T-cell (primary cell): ENCODE measurements around the gene EVI5L. TPM values are rescaled to one million over a fixed set of nuclear protein-coding genes. Genes with fewer than 3 reads are reported as not detected.

Experiments used
- ATAC-seq, 4 experiments: fragments of 200-7000 bp in 3 of 4; fragments of 150-1000 bp in 1 of 4; cut with Tn5 transposase; replicated peaks in 1 of 4; 1 replicate in 3 of 4; 2 replicates in 1 of 4; pipeline ENCODE4 v1.10.0; 2021; ENCODE audit warnings: moderate library complexity in 3 of 4, mild to moderate bottlenecking in 2 of 4, moderate number of reproducible peaks in 1 of 4
- CTCF ChIA-PET, 2 donors: fragments of 300-600 bp; sonication (Branson Sonifier 250); formaldehyde crosslinking; loops; one replicate each; lab custom pipeline; 2022; ENCODE audit warnings: antibody characterized with exemption in 2 of 2; lab: Charles Lee
- POLR2A ChIA-PET, 2 donors: fragments of 300-600 bp; sonication (Branson Sonifier 250); formaldehyde crosslinking; loops; one replicate each; lab custom pipeline; 2022; ENCODE audit warnings: antibody characterized with exemption in 2 of 2; lab: Charles Lee
- DNase-seq, 35 experiments: peaks; one replicate each; pipeline versions ENCODE4 v3.0.0 to v3.0.0-alpha.2; 2013 to 2023
- H3K27ac ChIP-seq: one replicate; pipeline ENCODE4 v1.5.1; 2013; ENCODE audit warnings: low read length
- H3K27me3 ChIP-seq, 2 experiments: replicated peaks in 1 of 2; 1 replicate in 1 of 2; 2 replicates in 1 of 2; pipeline versions ENCODE4 v1.6.1 to v1.7.0; 2013; ENCODE audit warnings: low read length in 1 of 2, mixed read lengths in 1 of 2; ENCODE audit not compliant: control insufficient read depth in 2 of 2, insufficient read depth in 2 of 2; ENCODE audit errors: extremely low read depth in 1 of 2
- H3K36me3 ChIP-seq, 2 donors: 1 replicate in 1 of 2; 2 replicates in 1 of 2; pipeline versions ENCODE4 v1.6.1 to v1.7.0; 2013; ENCODE audit warnings: low read length in 1 of 2; ENCODE audit not compliant: control insufficient read depth in 2 of 2, insufficient read depth in 1 of 2; ENCODE audit errors: extremely low read depth in 1 of 2
- H3K4me1 ChIP-seq, 2 experiments: 1 replicate in 1 of 2; 2 replicates in 1 of 2; pipeline versions ENCODE4 v1.6.1 to v1.7.0; 2013; ENCODE audit warnings: low read length in 2 of 2, mixed read lengths in 1 of 2; ENCODE audit not compliant: insufficient read depth in 2 of 2, control insufficient read depth in 1 of 2; ENCODE audit errors: extremely low read depth in 1 of 2
- H3K4me3 ChIP-seq, 2 donors: 1 replicate in 1 of 2; 2 replicates in 1 of 2; pipeline versions ENCODE4 v1.5.1 to v1.7.0; 2013; ENCODE audit warnings: mild to moderate bottlenecking in 2 of 2, low read length in 1 of 2, moderate library complexity in 1 of 2; ENCODE audit not compliant: control insufficient read depth in 1 of 2; ENCODE audit errors: extremely low read depth in 1 of 2
- H3K9me3 ChIP-seq: 2 replicates; pipeline ENCODE4 v1.7.0; 2013
- H3K27ac Mint-ChIP-seq, 2 donors: one replicate each; pipeline ENCODE4 v1.8.0; 2020 to 2021; ENCODE audit warnings: mild to moderate bottlenecking in 2 of 2, mixed read lengths in 2 of 2
- H3K27me3 Mint-ChIP-seq, 2 donors: one replicate each; pipeline ENCODE4 v1.8.0; 2021 to 2022; ENCODE audit warnings: mixed read lengths in 2 of 2
- H3K36me3 Mint-ChIP-seq: one replicate; pipeline ENCODE4 v1.8.0; 2021; ENCODE audit warnings: mixed read lengths
- H3K4me1 Mint-ChIP-seq, 3 donors: one replicate each; pipeline ENCODE4 v1.8.0; 2020 to 2022; ENCODE audit warnings: mixed read lengths in 3 of 3, mild to moderate bottlenecking in 1 of 3
- H3K4me3 Mint-ChIP-seq, 3 donors: one replicate each; pipeline ENCODE4 v1.8.0; 2020 to 2022; ENCODE audit warnings: mild to moderate bottlenecking in 3 of 3, mixed read lengths in 3 of 3, moderate library complexity in 3 of 3
- H3K9me3 Mint-ChIP-seq, 3 donors: one replicate each; pipeline ENCODE4 v1.8.0; 2020 to 2022; ENCODE audit warnings: mixed read lengths in 3 of 3
- WGBS: methylation state at CpG from one replicate; pipeline ENCODE4 v1.1.5; 2013; ENCODE audit warnings: missing lambda C conversion rate; ENCODE audit not compliant: insufficient coverage; 5-methylcytosine and 5-hydroxymethylcytosine counted together
- total RNA-seq, 35 experiments: library from RNA in 6 of 35; stranded (reverse) in 6 of 35; fragments of 120-200 nt in 1 of 35; gene quantifications; one replicate each; pipeline versions ENCODE4 v1.2.1 to v1.2.4 and lab custom pipeline; 2013 to 2026

Gene EVI5L
- total RNA-seq, 5 donors from 2014 or later (not counting 1 experiment from before 2014, with no cell fraction given), result 9.6 to 15.1 (median 13.7) TPM

GRCh38 chr19:7850945-7851622, 21.1 kb downstream of the EVI5L start:
- no peak overlapping the region for H3K27ac ChIP-seq
- no peaks in the 10 kb centered on the region for H3K27me3 Mint-ChIP-seq
- peaks cover 4 to 6% (median 6%) of the 10 kb centered on the region in 3 donors for H3K4me1 Mint-ChIP-seq
- DNase-seq, result no peak
- H3K9me3 Mint-ChIP-seq, result no peaks in the 10 kb centered on the region
- POLR2A ChIA-PET, result no interaction called here
- H3K4me3 Mint-ChIP-seq, result no peak overlapping the region
- H3K27me3 ChIP-seq, result peaks cover 0 to 27% of the 10 kb centered on the region in 2 experiments
- 86% methylated on average over 11 of the region's 19 CpGs for WGBS
- no peak overlapping the region for H3K27ac Mint-ChIP-seq
- no peaks in the 10 kb centered on the region for H3K36me3 ChIP-seq
- H3K4me3 ChIP-seq, result no peak overlapping the region
- H3K36me3 Mint-ChIP-seq, result no peaks in the 10 kb centered on the region
- no peak for ATAC-seq
- peaks cover 0 to 8% of the 10 kb centered on the region in 2 experiments for H3K4me1 ChIP-seq
- CTCF ChIA-PET, result no interaction called here
- H3K9me3 ChIP-seq, result no peaks in the 10 kb centered on the region

GRCh38 chr19:7851623-7852500, 21.8 kb downstream of the EVI5L start:
- Histone ChIP-seq H3K4me1 (peaks cover 0 to 8% of the 10 kb centered on the region in 2 experiments), H3K27me3 (peaks cover 0 to 35% of the 10 kb centered on the region in 2 experiments), H3K36me3 (no peaks in the 10 kb centered on the region), H3K27ac (no peak overlapping the region), H3K9me3 (no peaks in the 10 kb centered on the region), H3K4me3 (no peak overlapping the region)
- POLR2A ChIA-PET, result interaction anchor here in 1 of 2 donors (0.5 kb wide), 1 partner anchor 10 kb away, joined by 3 read pairs; no protein-coding TSS in a partner anchor
- 88% methylated on average over 21 of the region's 26 CpGs for WGBS
- Mint-ChIP-seq H3K4me3 (no peak overlapping the region), H3K27ac (no peak overlapping the region), H3K36me3 (no peaks in the 10 kb centered on the region), H3K9me3 (no peaks in the 10 kb centered on the region), H3K27me3 (no peaks in the 10 kb centered on the region), H3K4me1 (peaks cover 4 to 6% (median 6%) of the 10 kb centered on the region in 3 donors)
- CTCF ChIA-PET, result interaction anchor here in 1 of 2 donors (0.9 to 1.2 kb wide), 3 partner anchors 18 to 69 kb away, joined by 3 to 6 read pairs (median 4); partner anchors contain the start of gene MAP2K7
- no peak for ATAC-seq
- DNase-seq, result no peak

- Mint-ChIP-seq H3K36me3 (no peaks in the 10 kb centered on the region), H3K4me1 (peaks cover 4 to 6% (median 6%) of the 10 kb centered on the region in 3 donors), H3K27me3 (no peaks in the 10 kb centered on the region), H3K27ac (no peak overlapping the region), H3K9me3 (no peaks in the 10 kb centered on the region), H3K4me3 (no peak overlapping the region)
- CTCF ChIA-PET, result interaction anchor here in 1 of 2 donors (0.9 to 1.2 kb wide), 3 partner anchors 16 to 68 kb away, joined by 3 to 6 read pairs (median 4); partner anchors contain the start of gene MAP2K7
- no peaks in the 10 kb centered on the region for H3K9me3 ChIP-seq
- no peak overlapping the region for H3K27ac ChIP-seq
- no peaks in the 10 kb centered on the region for H3K36me3 ChIP-seq
- ATAC-seq, result peak; percentile 78 to 86 (median 82)
- no peak overlapping the region for H3K4me3 ChIP-seq
- DNase-seq, result peak in 31 of 35 experiments; percentile 24 to 77 (median 49)
- H3K27me3 ChIP-seq, result peaks cover 0 to 48% of the 10 kb centered on the region in 2 experiments
- WGBS, result 24% methylated on average over 38 of the region's 45 CpGs
- POLR2A ChIA-PET, result interaction anchor here in 1 of 2 donors (0.5 kb wide), 1 partner anchor 9 kb away, joined by 3 read pairs; no protein-coding TSS in a partner anchor
- H3K4me1 ChIP-seq, result peaks cover 0 to 13% of the 10 kb centered on the region in 2 experiments
Measured at GRCh38 chr19:7852851-7853769, 23.1 kb downstream of the EVI5L start.

GRCh38 chr19:7853770-7854128, 23.7 kb downstream of the EVI5L start:
- no peak overlapping the region for H3K27ac ChIP-seq
- peaks cover 0 to 54% of the 10 kb centered on the region in 2 experiments for H3K27me3 ChIP-seq
- H3K4me3 ChIP-seq, result no peak overlapping the region
- ATAC-seq (peak in 1 of 4 experiments; percentile 9), DNase-seq (no peak)
- ChIA-PET CTCF (no interaction called here), POLR2A (no interaction called here)
- Mint-ChIP-seq H3K27ac (no peak overlapping the region), H3K36me3 (no peaks in the 10 kb centered on the region), H3K4me3 (no peak overlapping the region), H3K27me3 (no peaks in the 10 kb centered on the region), H3K9me3 (no peaks in the 10 kb centered on the region), H3K4me1 (peaks cover 4 to 6% (median 6%) of the 10 kb centered on the region in 3 donors)
- H3K4me1 ChIP-seq, result peaks cover 0 to 14% of the 10 kb centered on the region in 2 experiments
- WGBS, result 93% methylated on average over 8 of the region's 12 CpGs
- H3K36me3 ChIP-seq, result no peaks in the 10 kb centered on the region
- H3K9me3 ChIP-seq, result no peaks in the 10 kb centered on the region

GRCh38 chr19:7855426-7856108, 25.5 kb downstream of the EVI5L start:
- ATAC-seq, result no peak
- 93% methylated on average over 8 of the region's 26 CpGs for WGBS
- H3K27ac Mint-ChIP-seq, result no peak overlapping the region
- Histone ChIP-seq H3K9me3 (no peaks in the 10 kb centered on the region), H3K27ac (no peak overlapping the region), H3K27me3 (peaks cover 0 to 72% of the 10 kb centered on the region in 2 experiments), H3K4me3 (no peak overlapping the region), H3K36me3 (peaks cover 0 to 2% of the 10 kb centered on the region in 2 donors), H3K4me1 (peaks cover 0 to 14% of the 10 kb centered on the region in 2 experiments)
- POLR2A ChIA-PET, result interaction anchor here in 1 of 2 donors (0.6 kb wide), 1 partner anchor 10 kb away, joined by 4 read pairs; no protein-coding TSS in a partner anchor
- no peak for DNase-seq
- no peak overlapping the region for H3K4me3 Mint-ChIP-seq
- peaks cover 0 to 4% of the 10 kb centered on the region in 2 donors for H3K27me3 Mint-ChIP-seq
- CTCF ChIA-PET, result no interaction called here
- H3K36me3 Mint-ChIP-seq, result no peaks in the 10 kb centered on the region
- no peaks in the 10 kb centered on the region for H3K9me3 Mint-ChIP-seq
- peaks cover 4 to 6% (median 6%) of the 10 kb centered on the region in 3 donors for H3K4me1 Mint-ChIP-seq
